Heart left ventricle (tissue), 13 donors: ENCODE data around the gene GPX3.

Source experiments
- CTCF ChIP-seq, 12 donors: fragments of 200-600 bp; sonication (generic) in 4 of 12; IDR thresholded peaks; one replicate each; pipeline versions ENCODE4 v1.5.0 to v1.8.0; 2018 to 2022; ENCODE audit warnings: antibody characterized with exemption in 12 of 12, mild to moderate bottlenecking in 5 of 12
- POLR2A ChIP-seq, 2 donors: fragments of 450-650 bp; IDR thresholded peaks; one replicate each; pipeline ENCODE4 v1.6.1; 2017; ENCODE audit warnings: antibody characterized with exemption in 2 of 2, mild to moderate bottlenecking in 2 of 2, moderate library complexity in 2 of 2
- donor health status: ischemic (EF 13 %, LVEDD 7.1; RV severe dilation, severe dysfunction).
- donor health status: DM: no; HTN: yes; CAD: no.
- donor health status: DM: no; HTN: no; CAD: no.
- donor health status: ischemic (EF 25% LVEDD 6.9; RV normal size, moderate dysfunction).
- donor health status: ischemic (EF 25% LVEDD 5.7; RV mildly dilated, moderate dysfunction).
- donor health status: ischemic (EF 35%, LVEDD 5.7; RV mildly dilated, moderate dysfunction).
- donor health status: nonischemic (EF 11% LVEDD 7.7; RV severe dilation, severe dysfunction).
- donor health status: DM: yes; HTN: yes; CAD: no.
- donor health status: PGD.
- donor health status: ischemic (EF 29% LVEDD 5.4; RV normal size, mild dysfunction).
- donor health status: nonischemic (EF 23%, LVEDD 6.1; RV moderate dilation, normal function).

GRCh38 chr5:151026679-151027078 lies 6.3 kb downstream of the GPX3 start:
- TF ChIP-seq CTCF (IDR thresholded peaks at IDR 0.05): no peak
- no peak for TF ChIP-seq POLR2A (IDR thresholded peaks at IDR 0.05)
